Measurements from ENCODE around the gene ATAD5.

Gene ATAD5

GRCh38 chr17:30920282-30920681 is 88.5 kb downstream of the ATAD5 start:
- H3K27ac ChIP-seq (ENCODE audit: insufficient read depth in 1 of 2, low read depth in 1 of 2, low read length in 2 of 2, poor library complexity in 1 of 2, severe bottlenecking in 2 of 2) = no peak overlapping the region
- WGBS (ENCODE audit: insufficient coverage) = 90% methylated on average over 2 of the region's 4 CpGs

GRCh38 chr17:30920683-30921543 is 89.1 kb downstream of the ATAD5 start:
- no peaks in the 10 kb centered on the region for H3K9me3 ChIP-seq (ENCODE audit: control extremely low read depth in 1 of 5, control insufficient read depth in 4 of 5, insufficient read depth in 2 of 5, low read depth in 1 of 5, low read length in 4 of 5)
- POLR2A ChIA-PET = interaction anchor here (0.5 to 0.6 kb wide), 3 partner anchors 14 to 269 kb away, joined by 3 read pairs; no protein-coding TSS in a partner anchor
- DNase-seq = no peak
- WGBS (ENCODE audit: insufficient coverage) = 98% methylated on average over 7 of the region's 11 CpGs
- peaks cover 0 to 18% (median 16%) of the 10 kb centered on the region in 4 experiments for H3K4me1 ChIP-seq (ENCODE audit: control extremely low read depth in 1 of 4, control insufficient read depth in 4 of 4, insufficient read depth in 4 of 4, low read length in 3 of 4)
- no peak overlapping the region for H3K27ac ChIP-seq (ENCODE audit: insufficient read depth in 1 of 2, low read depth in 1 of 2, low read length in 2 of 2, poor library complexity in 1 of 2, severe bottlenecking in 2 of 2)
- H3K27me3 ChIP-seq (replicated peaks in 2 of 5; ENCODE audit: control insufficient read depth in 4 of 5, insufficient read depth in 5 of 5, low read length in 4 of 5) = peaks cover 8 to 49% (median 20%) of the 10 kb centered on the region in 5 experiments
- no peaks in the 10 kb centered on the region for H3K36me3 ChIP-seq (ENCODE audit: control insufficient read depth in 4 of 4, insufficient read depth in 4 of 4, low read length in 3 of 4)
- peak overlapping the region in 4 of 7 experiments; percentile 43 to 67 (median 54) for H3K4me3 ChIP-seq (ENCODE audit: control insufficient read depth in 1 of 7, extremely low read depth in 1 of 7, insufficient read depth in 4 of 7, low read depth in 2 of 7, low read length in 6 of 7)
- CTCF ChIA-PET = no interaction called here

More at GRCh38 chr17:30920282-30920681, 88.5 kb downstream of the ATAD5 start:
- Histone ChIP-seq H3K36me3 (ENCODE audit: control insufficient read depth in 4 of 4, insufficient read depth in 4 of 4, low read length in 3 of 4) (no peaks in the 10 kb centered on the region), H3K4me3 (ENCODE audit: control insufficient read depth in 1 of 7, extremely low read depth in 1 of 7, insufficient read depth in 4 of 7, low read depth in 2 of 7, low read length in 6 of 7) (no peak overlapping the region), H3K9me3 (ENCODE audit: control extremely low read depth in 1 of 5, control insufficient read depth in 4 of 5, insufficient read depth in 2 of 5, low read depth in 1 of 5, low read length in 4 of 5) (no peaks in the 10 kb centered on the region), H3K27me3 (replicated peaks in 2 of 5; ENCODE audit: control insufficient read depth in 4 of 5, insufficient read depth in 5 of 5, low read length in 4 of 5) (peaks cover 8 to 49% (median 22%) of the 10 kb centered on the region in 5 experiments), H3K4me1 (ENCODE audit: control extremely low read depth in 1 of 4, control insufficient read depth in 4 of 4, insufficient read depth in 4 of 4, low read length in 3 of 4) (peaks cover 0 to 18% (median 16%) of the 10 kb centered on the region in 4 experiments)
- no peak for DNase-seq
- CTCF ChIA-PET = no interaction called here
- POLR2A ChIA-PET = interaction anchor here (0.6 kb wide), 1 partner anchor 270 kb away, joined by 3 read pairs; no protein-coding TSS in a partner anchor

DNA sequence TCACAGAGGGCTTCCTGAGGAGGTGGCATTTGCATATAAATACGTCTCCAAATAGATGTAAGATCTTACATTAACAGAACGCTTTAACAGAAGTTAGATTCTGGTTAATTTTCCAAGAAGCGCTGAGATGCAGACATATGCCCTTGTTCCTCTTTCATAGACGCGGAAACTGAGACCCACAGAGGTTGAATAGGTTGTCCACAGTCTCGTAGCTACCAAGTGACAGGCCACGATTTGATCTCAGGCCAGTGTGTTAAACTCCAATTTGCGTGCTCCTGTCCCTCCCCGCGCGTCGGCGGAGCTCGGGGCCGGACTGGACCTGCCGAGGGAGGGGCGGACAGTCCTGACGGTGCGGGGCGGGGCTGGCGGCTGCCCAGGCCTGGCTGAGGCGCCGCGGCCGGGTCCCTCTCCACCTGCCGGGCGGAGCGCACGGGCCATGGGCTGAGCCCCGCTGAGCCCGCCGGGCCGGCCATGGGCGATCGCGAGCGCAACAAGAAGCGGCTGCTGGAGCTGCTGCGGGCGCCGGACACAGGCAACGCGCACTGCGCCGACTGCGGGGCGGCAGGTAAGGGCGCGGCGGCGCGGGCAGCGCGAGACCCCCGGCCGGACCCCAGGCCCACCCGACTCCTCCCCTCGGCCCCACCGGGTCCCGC is 89.9 kb downstream of the ATAD5 start, which contains the start of gene ADAP2:
Gene ADAP2, plus strand, starts transcription at position 402 of the 653 bp plus-strand sequence. Its CDS starts 70 bp downstream, at position 472.
- H3K4me3 ChIP-seq (ENCODE audit: control insufficient read depth in 1 of 7, extremely low read depth in 1 of 7, insufficient read depth in 4 of 7, low read depth in 2 of 7, low read length in 6 of 7) = peak within 1 kb of the TSS; percentile 8 to 67 (median 50)
- ChIA-PET POLR2A (interaction anchor here (0.5 to 0.6 kb wide), 2 partner anchors 13 to 15 kb away, joined by 3 read pairs; no protein-coding TSS in a partner anchor), CTCF (interaction anchor here (0.7 to 0.9 kb wide), 2 partner anchors 35 to 108 kb away, joined by 3 read pairs; no protein-coding TSS in a partner anchor)
- no peak within 1 kb of the TSS for H3K27ac ChIP-seq (ENCODE audit: insufficient read depth in 1 of 2, low read depth in 1 of 2, low read length in 2 of 2, poor library complexity in 1 of 2, severe bottlenecking in 2 of 2)
- peaks cover 8 to 57% (median 20%) of the 10 kb centered on the region in 5 experiments for H3K27me3 ChIP-seq (replicated peaks in 2 of 5; ENCODE audit: control insufficient read depth in 4 of 5, insufficient read depth in 5 of 5, low read length in 4 of 5)
- peak in 2 of 3 donors; percentile 44 to 46 for DNase-seq
- peaks cover 0 to 18% (median 16%) of the 10 kb centered on the region in 4 experiments for H3K4me1 ChIP-seq (ENCODE audit: control extremely low read depth in 1 of 4, control insufficient read depth in 4 of 4, insufficient read depth in 4 of 4, low read length in 3 of 4)
- H3K9me3 ChIP-seq (ENCODE audit: control extremely low read depth in 1 of 5, control insufficient read depth in 4 of 5, insufficient read depth in 2 of 5, low read depth in 1 of 5, low read length in 4 of 5) = no peaks in the 10 kb centered on the region
- WGBS (ENCODE audit: insufficient coverage) = under 1% methylated on average over 48 of the region's 60 CpGs
- no peaks in the 10 kb centered on the region for H3K36me3 ChIP-seq (ENCODE audit: control insufficient read depth in 4 of 4, insufficient read depth in 4 of 4, low read length in 3 of 4)

- Histone ChIP-seq H3K9me3 (ENCODE audit: control extremely low read depth in 1 of 5, control insufficient read depth in 4 of 5, insufficient read depth in 2 of 5, low read depth in 1 of 5, low read length in 4 of 5) (no peaks in the 10 kb centered on the region), H3K36me3 (ENCODE audit: control insufficient read depth in 4 of 4, insufficient read depth in 4 of 4, low read length in 3 of 4) (no peaks in the 10 kb centered on the region), H3K4me3 (ENCODE audit: control insufficient read depth in 1 of 7, extremely low read depth in 1 of 7, insufficient read depth in 4 of 7, low read depth in 2 of 7, low read length in 6 of 7) (peak overlapping the region; percentile 8 to 67 (median 50)), H3K27ac (ENCODE audit: insufficient read depth in 1 of 2, low read depth in 1 of 2, low read length in 2 of 2, poor library complexity in 1 of 2, severe bottlenecking in 2 of 2) (no peak overlapping the region), H3K27me3 (replicated peaks in 2 of 5; ENCODE audit: control insufficient read depth in 4 of 5, insufficient read depth in 5 of 5, low read length in 4 of 5) (peaks cover 8 to 57% (median 20%) of the 10 kb centered on the region in 5 experiments), H3K4me1 (ENCODE audit: control extremely low read depth in 1 of 4, control insufficient read depth in 4 of 4, insufficient read depth in 4 of 4, low read length in 3 of 4) (peaks cover 0 to 18% (median 16%) of the 10 kb centered on the region in 4 experiments)
- ChIA-PET POLR2A (interaction anchor here (0.9 kb wide), 1 partner anchor 48 kb away, joined by 4 read pairs; no protein-coding TSS in a partner anchor), CTCF (interaction anchor here (0.6 to 2.1 kb wide), 4 partner anchors 12 to 108 kb away, joined by 3 to 7 read pairs (median 3); no protein-coding TSS in a partner anchor)
- peak in 2 of 3 donors; percentile 37 to 48 for DNase-seq
- 7% methylated on average over 54 of the region's 66 CpGs for WGBS (ENCODE audit: insufficient coverage)
These were observed 90.7 kb downstream of the ATAD5 start for GRCh38 chr17:30922235-30923030.

DNA sequence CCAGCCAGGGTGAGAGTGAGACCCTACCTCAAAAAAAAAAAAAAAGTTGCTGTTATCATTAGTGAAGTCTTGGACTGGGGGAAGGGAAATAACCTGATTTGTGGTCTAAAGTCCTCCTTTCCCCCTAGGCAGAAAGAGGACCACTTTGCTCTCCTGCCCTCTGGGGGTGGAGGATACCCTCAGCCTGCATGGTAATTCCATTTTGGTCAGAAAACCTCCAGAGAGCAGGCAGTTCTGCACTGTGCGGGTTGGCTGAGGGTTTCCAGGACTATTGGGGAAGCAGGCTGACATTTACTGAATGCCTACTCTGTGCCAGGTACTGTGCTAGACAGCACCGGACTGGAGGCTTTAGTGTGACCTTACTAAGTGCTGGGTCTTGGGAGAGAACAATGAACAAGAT is 92.6 kb downstream of the ATAD5 start:
- H3K4me3 ChIP-seq (ENCODE audit: control insufficient read depth in 1 of 7, extremely low read depth in 1 of 7, insufficient read depth in 4 of 7, low read depth in 2 of 7, low read length in 6 of 7) = no peak overlapping the region
- H3K9me3 ChIP-seq (ENCODE audit: control extremely low read depth in 1 of 5, control insufficient read depth in 4 of 5, insufficient read depth in 2 of 5, low read depth in 1 of 5, low read length in 4 of 5) = no peaks in the 10 kb centered on the region
- 78% methylated on average over 1 of the region's 2 CpGs for WGBS (ENCODE audit: insufficient coverage)
- no peak overlapping the region for H3K27ac ChIP-seq (ENCODE audit: insufficient read depth in 1 of 2, low read depth in 1 of 2, low read length in 2 of 2, poor library complexity in 1 of 2, severe bottlenecking in 2 of 2)
- ChIA-PET POLR2A (interaction anchor here (0.6 kb wide), 1 partner anchor 36 kb away, joined by 4 read pairs; no protein-coding TSS in a partner anchor), CTCF (interaction anchor here (2.1 kb wide), 1 partner anchor 14 kb away, joined by 7 read pairs; no protein-coding TSS in a partner anchor)
- H3K4me1 ChIP-seq (ENCODE audit: control extremely low read depth in 1 of 4, control insufficient read depth in 4 of 4, insufficient read depth in 4 of 4, low read length in 3 of 4) = peaks cover 0 to 18% (median 16%) of the 10 kb centered on the region in 4 experiments
- peaks cover 8 to 57% (median 20%) of the 10 kb centered on the region in 5 experiments for H3K27me3 ChIP-seq (replicated peaks in 2 of 5; ENCODE audit: control insufficient read depth in 4 of 5, insufficient read depth in 5 of 5, low read length in 4 of 5)
- H3K36me3 ChIP-seq (ENCODE audit: control insufficient read depth in 4 of 4, insufficient read depth in 4 of 4, low read length in 3 of 4) = no peaks in the 10 kb centered on the region
- peak in 2 of 3 donors; percentile 24 for DNase-seq

- 96% methylated on average over 3 of the region's 6 CpGs for WGBS (ENCODE audit: insufficient coverage)
- Histone ChIP-seq H3K36me3 (ENCODE audit: control insufficient read depth in 4 of 4, insufficient read depth in 4 of 4, low read length in 3 of 4) (no peaks in the 10 kb centered on the region), H3K4me3 (ENCODE audit: control insufficient read depth in 1 of 7, extremely low read depth in 1 of 7, insufficient read depth in 4 of 7, low read depth in 2 of 7, low read length in 6 of 7) (no peak overlapping the region), H3K27ac (ENCODE audit: insufficient read depth in 1 of 2, low read depth in 1 of 2, low read length in 2 of 2, poor library complexity in 1 of 2, severe bottlenecking in 2 of 2) (no peak overlapping the region), H3K9me3 (ENCODE audit: control extremely low read depth in 1 of 5, control insufficient read depth in 4 of 5, insufficient read depth in 2 of 5, low read depth in 1 of 5, low read length in 4 of 5) (no peaks in the 10 kb centered on the region), H3K27me3 (replicated peaks in 2 of 5; ENCODE audit: control insufficient read depth in 4 of 5, insufficient read depth in 5 of 5, low read length in 4 of 5) (peaks cover 0 to 40% (median 12%) of the 10 kb centered on the region in 5 experiments), H3K4me1 (ENCODE audit: control extremely low read depth in 1 of 4, control insufficient read depth in 4 of 4, insufficient read depth in 4 of 4, low read length in 3 of 4) (peaks cover 0 to 14% (median 13%) of the 10 kb centered on the region in 4 experiments)
- DNase-seq = no peak
- ChIA-PET CTCF (interaction anchor here (0.8 to 1.3 kb wide), 2 partner anchors 10 to 14 kb away, joined by 3 to 4 read pairs; no protein-coding TSS in a partner anchor), POLR2A (no interaction called here)
These were observed 94.8 kb downstream of the ATAD5 start for GRCh38 chr17:30926516-30926915.

Data from common myeloid progenitor, CD34-positive (primary cell).